Measurements from ENCODE around the gene DDX46. TPM values are rescaled to one million over a fixed set of nuclear protein-coding genes. Genes with fewer than 3 reads are reported as not detected.

DDX46 gene
- total and polyA plus RNA-seq, 2 of the 8 experiments (the other 6 are each of a cell fraction or from before 2014, with no cell fraction given): 22.6 to 110 TPM

DNA sequence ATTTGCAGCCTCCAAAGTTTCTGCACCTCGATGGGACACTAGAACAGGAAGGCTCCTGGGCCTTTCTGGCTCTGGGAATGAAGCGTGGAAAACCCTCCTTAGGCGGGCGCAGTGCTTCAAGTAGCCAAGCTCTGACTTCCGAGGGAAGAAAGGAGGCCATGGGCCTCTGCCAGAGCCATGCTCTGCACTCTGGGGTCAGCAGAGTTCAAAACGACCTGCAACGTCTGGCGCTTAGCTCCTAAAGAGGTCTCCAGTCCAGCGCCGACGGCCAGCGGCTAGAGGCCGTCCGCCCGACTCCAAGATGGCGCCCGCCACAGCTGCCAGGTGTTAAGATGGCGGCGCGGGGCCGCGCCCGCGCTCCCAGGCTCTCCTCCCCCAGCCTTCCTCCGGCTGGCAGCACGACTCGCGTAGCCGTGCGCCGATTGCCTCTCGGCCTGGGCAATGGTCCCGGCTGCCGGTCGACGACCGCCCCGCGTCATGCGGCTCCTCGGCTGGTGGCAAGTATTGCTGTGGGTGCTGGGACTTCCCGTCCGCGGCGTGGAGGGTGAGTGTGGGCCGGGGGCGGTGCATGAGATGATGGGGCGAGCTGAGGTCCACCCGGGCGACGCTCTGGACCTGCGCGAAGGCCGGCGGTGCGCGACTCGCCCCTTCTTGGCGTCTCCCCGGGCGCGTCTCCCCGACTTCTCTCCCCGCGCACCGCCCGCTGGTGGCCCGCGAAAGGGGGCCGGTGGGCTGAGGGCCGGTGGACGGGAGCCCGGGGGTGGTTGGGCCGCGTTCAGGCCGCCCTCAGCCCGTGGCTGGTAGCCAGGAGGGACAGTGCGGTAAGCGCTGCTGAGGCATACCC is 115.6 kb downstream of the DDX46 start, which contains the start of gene TXNDC15 (continued):
- TF ChIP-seq, protein P1, sequence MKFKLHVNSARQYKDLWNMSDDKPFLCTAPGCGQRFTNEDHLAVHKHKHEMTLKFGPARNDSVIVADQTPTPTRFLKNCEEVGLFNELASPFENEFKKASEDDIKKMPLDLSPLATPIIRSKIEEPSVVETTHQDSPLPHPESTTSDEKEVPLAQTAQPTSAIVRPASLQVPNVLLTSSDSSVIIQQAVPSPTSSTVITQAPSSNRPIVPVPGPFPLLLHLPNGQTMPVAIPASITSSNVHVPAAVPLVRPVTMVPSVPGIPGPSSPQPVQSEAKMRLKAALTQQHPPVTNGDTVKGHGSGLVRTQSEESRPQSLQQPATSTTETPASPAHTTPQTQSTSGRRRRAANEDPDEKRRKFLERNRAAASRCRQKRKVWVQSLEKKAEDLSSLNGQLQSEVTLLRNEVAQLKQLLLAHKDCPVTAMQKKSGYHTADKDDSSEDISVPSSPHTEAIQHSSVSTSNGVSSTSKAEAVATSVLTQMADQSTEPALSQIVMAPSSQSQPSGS (IDR thresholded peaks at IDR 0.05; ENCODE audit: low read length): no peak
- TF ChIP-seq, protein P2, sequence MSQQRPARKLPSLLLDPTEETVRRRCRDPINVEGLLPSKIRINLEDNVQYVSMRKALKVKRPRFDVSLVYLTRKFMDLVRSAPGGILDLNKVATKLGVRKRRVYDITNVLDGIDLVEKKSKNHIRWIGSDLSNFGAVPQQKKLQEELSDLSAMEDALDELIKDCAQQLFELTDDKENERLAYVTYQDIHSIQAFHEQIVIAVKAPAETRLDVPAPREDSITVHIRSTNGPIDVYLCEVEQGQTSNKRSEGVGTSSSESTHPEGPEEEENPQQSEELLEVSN (IDR thresholded peaks at IDR 0.05): peak; percentile 35; the same call in 1 of the 2 replicates
- no peak for TF ChIP-seq KDM1A (IDR thresholded peaks at IDR 0.05; ENCODE audit: borderline replicate concordance, low read length)
